ENCODE results near the gene GPER1. TPM values are rescaled to one million over a fixed set of nuclear protein-coding genes. Genes with fewer than 3 reads are reported as not detected.
"Not testable (repeated sequence)": the region's sequence is repeated elsewhere in the genome, so short reads cannot be mapped to it uniquely, and the experiment has no call there.

Gene GPER1
- total RNA-seq, 2 donors from 2014 or later = 3.9 to 5.3 TPM

DNA sequence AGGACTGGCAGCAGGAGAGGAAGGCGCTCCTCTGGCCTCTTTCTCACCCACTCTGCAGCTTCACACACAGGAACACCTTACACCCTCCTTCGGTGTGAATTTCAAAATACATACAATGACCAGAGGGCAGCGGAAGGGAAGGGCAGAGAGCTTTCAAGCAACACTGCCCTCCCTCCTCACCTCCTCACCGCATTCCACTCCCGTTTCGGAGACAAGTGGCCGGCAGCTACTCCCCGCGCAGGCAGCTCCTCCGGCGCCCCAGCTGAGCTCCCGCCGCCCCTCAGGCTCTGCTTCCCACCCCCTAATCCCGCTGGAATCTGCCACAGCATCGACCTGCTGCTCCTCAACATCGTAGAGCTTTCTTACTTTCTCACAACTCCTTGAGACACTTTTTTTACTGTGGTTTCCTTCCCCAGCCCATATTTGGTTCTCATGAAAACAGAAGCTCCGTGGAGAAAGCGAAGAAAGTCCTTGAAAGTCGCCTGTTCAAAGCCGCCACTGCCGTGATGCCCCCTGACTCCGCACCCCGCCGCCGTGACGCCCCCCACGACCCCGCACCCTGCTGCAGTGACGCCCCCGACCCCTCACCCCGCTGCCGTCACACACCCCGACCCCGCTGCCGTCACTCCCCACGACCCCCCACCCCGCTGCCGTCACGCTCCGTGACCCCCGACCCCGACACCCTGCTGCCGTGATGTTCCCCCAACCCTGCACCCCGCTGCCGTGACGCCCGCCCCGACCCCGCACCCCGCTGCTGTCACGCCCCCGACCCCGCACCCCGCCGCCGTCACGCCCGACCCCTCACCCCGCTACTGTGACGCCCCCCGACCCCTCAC is 14.6 kb upstream of the GPER1 start:
- H3K4me1 ChIP-seq (ENCODE audit: control insufficient read depth in 1 of 2, low read depth in 2 of 2) = peaks cover 3 to 9% of the 10 kb centered on the region in 2 donors
- no peak for ATAC-seq (ENCODE audit: insufficient number of reproducible peaks, low FRiP score, low read depth)
- no peak overlapping the region for H3K4me3 ChIP-seq
- H3K36me3 ChIP-seq = no peaks in the 10 kb centered on the region
- no peak for DNase-seq (ENCODE audit: low spot score)
- H3K27ac ChIP-seq = no peak overlapping the region
- H3K9me3 ChIP-seq = no peaks in the 10 kb centered on the region
- H3K27me3 ChIP-seq (replicated peaks; ENCODE audit: insufficient read depth) = no peaks in the 10 kb centered on the region
- TF ChIP-seq, protein P1, sequence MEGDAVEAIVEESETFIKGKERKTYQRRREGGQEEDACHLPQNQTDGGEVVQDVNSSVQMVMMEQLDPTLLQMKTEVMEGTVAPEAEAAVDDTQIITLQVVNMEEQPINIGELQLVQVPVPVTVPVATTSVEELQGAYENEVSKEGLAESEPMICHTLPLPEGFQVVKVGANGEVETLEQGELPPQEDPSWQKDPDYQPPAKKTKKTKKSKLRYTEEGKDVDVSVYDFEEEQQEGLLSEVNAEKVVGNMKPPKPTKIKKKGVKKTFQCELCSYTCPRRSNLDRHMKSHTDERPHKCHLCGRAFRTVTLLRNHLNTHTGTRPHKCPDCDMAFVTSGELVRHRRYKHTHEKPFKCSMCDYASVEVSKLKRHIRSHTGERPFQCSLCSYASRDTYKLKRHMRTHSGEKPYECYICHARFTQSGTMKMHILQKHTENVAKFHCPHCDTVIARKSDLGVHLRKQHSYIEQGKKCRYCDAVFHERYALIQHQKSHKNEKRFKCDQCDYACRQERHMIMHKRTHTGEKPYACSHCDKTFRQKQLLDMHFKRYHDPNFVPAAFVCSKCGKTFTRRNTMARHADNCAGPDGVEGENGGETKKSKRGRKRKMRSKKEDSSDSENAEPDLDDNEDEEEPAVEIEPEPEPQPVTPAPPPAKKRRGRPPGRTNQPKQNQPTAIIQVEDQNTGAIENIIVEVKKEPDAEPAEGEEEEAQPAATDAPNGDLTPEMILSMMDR (IDR thresholded peaks at IDR 0.05) = no peak

DNA sequence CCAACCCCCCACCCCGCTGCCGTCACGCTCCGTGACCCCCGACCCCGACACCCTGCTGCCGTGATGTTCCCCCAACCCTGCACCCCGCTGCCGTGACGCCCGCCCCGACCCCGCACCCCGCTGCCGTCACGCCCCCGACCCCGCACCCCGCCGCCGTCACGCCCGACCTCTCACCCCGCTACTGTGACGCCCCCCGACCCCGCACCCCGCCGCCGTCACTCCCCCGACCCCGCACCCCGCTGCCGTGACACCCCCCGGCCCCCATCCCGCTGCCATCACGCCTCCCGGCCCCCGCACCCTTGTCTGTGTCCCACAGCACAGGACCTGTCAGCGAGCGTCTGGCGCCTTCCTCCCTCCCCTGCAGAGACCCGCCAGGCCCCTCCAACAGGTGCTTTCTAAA is 13.9 kb upstream of the GPER1 start:
- not testable (repeated sequence) for H3K27ac ChIP-seq; ATAC-seq (ENCODE audit: insufficient number of reproducible peaks, low FRiP score, low read depth); DNase-seq (ENCODE audit: low spot score); H3K4me1 ChIP-seq (ENCODE audit: control insufficient read depth in 1 of 2, low read depth in 2 of 2); H3K4me3 ChIP-seq; H3K36me3 ChIP-seq; H3K9me3 ChIP-seq; H3K27me3 ChIP-seq (replicated peaks; ENCODE audit: insufficient read depth)

DNA sequence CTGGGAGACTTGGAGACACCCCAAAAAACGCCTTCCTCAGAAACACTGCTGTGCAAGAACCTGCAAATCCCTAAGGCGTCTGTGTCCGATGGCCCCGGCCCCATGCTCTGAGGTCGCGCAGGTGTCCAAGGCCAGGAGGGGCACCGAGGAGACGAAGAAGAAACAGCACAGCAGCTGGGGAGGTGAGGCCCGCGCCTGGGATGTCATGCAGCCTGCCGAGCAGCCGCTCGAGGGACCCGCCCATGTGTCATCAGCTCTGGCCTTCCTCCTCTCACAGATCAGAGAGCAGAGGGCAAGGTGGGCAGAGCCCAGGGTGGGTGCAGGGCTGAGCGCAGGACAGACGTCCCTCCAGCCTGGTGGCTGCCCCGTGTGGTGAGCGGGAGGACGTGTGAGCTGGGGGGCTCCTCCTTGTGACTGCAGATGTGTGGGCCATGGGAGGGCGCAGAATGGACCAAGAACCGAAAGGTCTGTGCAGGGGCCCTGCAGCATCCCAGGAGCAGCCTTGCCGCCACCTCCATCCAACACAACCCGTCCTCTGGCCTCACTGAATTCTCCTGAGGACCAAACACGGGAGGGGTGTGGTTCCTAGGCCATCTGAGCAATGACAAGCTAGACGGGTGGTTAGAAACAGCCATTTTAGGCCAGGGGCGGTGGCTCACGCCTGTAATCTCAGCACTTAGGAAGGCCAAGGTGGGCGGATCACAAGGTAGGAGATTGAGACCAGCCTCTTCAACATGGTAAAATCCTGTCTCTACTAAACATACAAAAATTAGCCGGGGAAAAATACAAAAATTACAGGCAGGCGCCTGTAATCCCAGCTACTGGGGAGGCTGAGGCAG is 13.1 kb upstream of the GPER1 start:
- Histone ChIP-seq H3K4me3 (no peak overlapping the region), H3K27me3 (replicated peaks; ENCODE audit: insufficient read depth) (no peaks in the 10 kb centered on the region), H3K27ac (no peak overlapping the region), H3K9me3 (no peaks in the 10 kb centered on the region), H3K36me3 (no peaks in the 10 kb centered on the region), H3K4me1 (ENCODE audit: control insufficient read depth in 1 of 2, low read depth in 2 of 2) (peaks cover 3 to 9% of the 10 kb centered on the region in 2 donors)
- TF ChIP-seq, protein P1 (IDR thresholded peaks at IDR 0.05) = no peak
- no peak for ATAC-seq (ENCODE audit: insufficient number of reproducible peaks, low FRiP score, low read depth)
- DNase-seq (ENCODE audit: low spot score) = no peak

DNA sequence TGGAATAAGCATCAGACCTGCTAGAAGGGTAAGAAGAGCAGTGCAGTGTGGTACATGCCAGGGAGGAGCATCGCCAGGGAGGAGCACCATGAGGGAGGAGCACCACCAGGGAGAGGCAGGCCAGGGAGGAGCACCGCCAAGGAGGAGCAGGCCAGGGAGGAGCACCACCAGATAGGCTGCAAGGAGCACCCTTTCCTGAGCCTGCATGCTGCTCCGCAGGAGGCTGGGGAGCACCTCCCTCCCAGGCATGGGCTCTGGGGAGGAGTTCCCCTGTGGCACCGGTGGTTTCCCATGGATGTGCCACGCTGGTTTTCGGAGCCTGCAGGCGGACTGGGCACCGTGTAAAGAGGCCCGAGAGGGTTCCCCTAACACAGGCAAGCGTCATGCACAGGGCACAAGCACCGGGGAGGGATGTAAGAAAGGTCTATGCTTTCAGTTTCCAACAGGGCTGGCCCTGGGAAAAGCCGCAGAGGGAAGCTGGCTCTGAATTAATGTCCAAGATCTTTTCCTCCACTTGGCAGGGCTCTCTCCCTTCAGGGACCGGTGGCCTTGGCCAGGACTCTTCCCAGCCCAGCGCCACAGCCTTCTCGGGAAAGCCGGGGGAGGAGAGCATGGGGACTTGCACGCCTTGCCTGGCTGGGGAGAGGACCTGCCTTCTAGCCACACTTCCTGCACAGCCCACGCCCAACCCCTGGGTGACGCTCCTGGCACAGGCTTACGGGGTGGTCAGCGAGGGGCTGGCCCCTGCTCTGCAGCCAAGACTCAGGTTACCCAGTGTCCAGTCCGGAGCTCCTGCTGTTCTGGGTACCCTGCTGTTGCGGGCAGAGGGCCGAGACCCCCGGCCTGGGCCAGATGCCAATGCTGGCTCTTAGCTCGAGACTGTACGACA is 11.5 kb upstream of the GPER1 start:
- Histone ChIP-seq H3K27me3 (replicated peaks; ENCODE audit: insufficient read depth) (no peaks in the 10 kb centered on the region), H3K27ac (peak overlapping the region in 1 of 2 donors; percentile 3), H3K36me3 (no peaks in the 10 kb centered on the region), H3K4me3 (peak overlapping the region; percentile 46), H3K4me1 (ENCODE audit: control insufficient read depth in 1 of 2, low read depth in 2 of 2) (peaks cover 3 to 9% of the 10 kb centered on the region in 2 donors), H3K9me3 (no peaks in the 10 kb centered on the region)
- no peak for DNase-seq (ENCODE audit: low spot score)
- TF ChIP-seq, protein P1 (IDR thresholded peaks at IDR 0.05) = no peak
- no peak for ATAC-seq (ENCODE audit: insufficient number of reproducible peaks, low FRiP score, low read depth)

GRCh38 chr7:1078519-1078918 is 9.4 kb upstream of the GPER1 start:
- Histone ChIP-seq H3K36me3 (no peaks in the 10 kb centered on the region), H3K9me3 (no peaks in the 10 kb centered on the region), H3K4me3 (no peak overlapping the region), H3K27me3 (replicated peaks; ENCODE audit: insufficient read depth) (no peaks in the 10 kb centered on the region), H3K4me1 (ENCODE audit: control insufficient read depth in 1 of 2, low read depth in 2 of 2) (peaks cover 3 to 9% of the 10 kb centered on the region in 2 donors), H3K27ac (no peak overlapping the region)
- no peak for DNase-seq (ENCODE audit: low spot score)
- TF ChIP-seq, protein P1 (IDR thresholded peaks at IDR 0.05) = no peak
- ATAC-seq (ENCODE audit: insufficient number of reproducible peaks, low FRiP score, low read depth) = no peak
